Measurements from ENCODE around the gene LNPEP.

Gene LNPEP

GRCh38 chr5:96961053-96961452 lies 25.2 kb downstream of the LNPEP start:
- peak; percentile 42 for DNase-seq (ENCODE audit: low spot score)

GRCh38 chr5:96962540-96962991 lies 26.7 kb downstream of the LNPEP start:
- DNase-seq (ENCODE audit: low spot score), result no peak

- no peak for DNase-seq (ENCODE audit: low spot score)
Measured at GRCh38 chr5:96963267-96963666, 27.4 kb downstream of the LNPEP start.

DNA sequence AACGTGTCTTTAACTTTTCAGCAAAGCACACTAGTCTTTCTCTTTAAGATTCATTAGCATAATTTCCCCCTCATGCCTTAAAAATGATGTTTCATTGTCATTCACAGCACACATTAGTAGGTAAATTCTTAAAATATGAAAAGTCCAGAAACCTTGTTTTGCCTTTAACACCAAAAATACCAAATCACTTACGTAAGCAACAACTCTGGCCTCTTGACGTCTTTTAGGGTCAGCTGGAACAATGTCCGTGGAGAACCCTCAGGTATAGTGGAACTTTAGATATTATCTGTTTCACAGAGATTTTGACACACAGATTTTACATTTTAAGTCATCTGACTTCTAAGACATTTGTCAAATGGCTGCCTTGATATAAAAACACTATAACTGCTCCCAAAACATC lies 30.9 kb downstream of the LNPEP start:
- no peak for DNase-seq (ENCODE audit: low spot score)

DNA sequence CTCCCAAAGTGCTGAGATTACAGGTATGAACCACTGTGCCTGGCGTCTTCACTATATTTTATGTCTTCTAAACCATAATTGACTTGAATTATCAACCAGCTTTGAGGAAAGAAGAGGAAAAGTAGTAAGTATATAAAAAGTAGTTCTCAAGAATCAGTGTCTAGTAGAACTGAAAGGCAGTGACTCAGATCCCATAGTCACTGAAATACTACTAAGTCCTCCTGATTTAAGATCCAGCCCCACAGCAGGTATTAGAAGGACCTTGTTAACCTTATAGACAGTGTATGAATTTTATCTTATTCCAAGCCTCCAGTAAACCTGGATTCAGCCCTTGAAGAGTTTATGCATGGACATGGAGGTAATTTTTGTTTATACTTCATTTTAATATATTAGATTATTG lies 31.5 kb downstream of the LNPEP start:
- no peak for DNase-seq (ENCODE audit: low spot score)

GRCh38 chr5:96968074-96968473 lies 32.2 kb downstream of the LNPEP start:
- no peak for DNase-seq (ENCODE audit: low spot score)

DNA sequence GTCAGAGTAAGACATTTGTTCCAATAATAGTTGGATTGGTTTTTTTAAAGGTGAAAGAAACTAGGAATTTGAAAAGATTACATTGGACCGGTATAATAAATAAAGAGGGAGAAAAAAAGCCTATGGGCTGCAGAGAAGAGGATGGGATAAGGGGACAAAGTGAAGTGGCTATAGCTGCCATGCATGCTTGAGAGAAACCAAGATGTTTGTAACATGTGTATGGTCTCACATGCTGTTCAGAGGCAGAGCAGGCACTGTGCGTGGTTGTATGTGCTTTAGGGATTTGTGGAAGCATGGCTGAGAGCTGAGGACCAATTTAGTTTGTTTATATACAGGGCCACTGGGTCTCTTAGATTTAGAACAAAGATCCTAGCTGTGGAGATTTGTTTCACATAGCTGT lies 32.7 kb downstream of the LNPEP start:
- DNase-seq (ENCODE audit: low spot score), result no peak

DNA sequence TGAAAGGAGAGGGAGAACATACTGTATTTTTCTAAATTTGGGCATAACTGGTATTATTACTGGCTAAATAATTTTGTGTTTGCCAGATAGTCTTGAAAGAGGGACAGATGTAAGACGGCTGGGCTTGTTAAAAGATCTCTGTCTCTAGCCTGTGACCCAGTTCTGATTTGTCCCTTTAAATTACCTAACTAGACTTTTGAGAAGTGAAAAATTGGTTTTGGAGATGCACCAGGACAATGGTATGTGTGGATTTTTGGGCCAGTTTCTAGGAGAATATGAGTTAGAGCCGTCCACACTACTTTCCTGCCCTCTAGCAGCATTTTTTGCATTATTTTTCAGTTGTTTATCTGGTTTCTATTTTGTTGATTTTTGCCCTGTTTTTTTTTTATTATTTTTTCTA lies 33.5 kb downstream of the LNPEP start:
- DNase-seq (ENCODE audit: low spot score), result no peak

DNA sequence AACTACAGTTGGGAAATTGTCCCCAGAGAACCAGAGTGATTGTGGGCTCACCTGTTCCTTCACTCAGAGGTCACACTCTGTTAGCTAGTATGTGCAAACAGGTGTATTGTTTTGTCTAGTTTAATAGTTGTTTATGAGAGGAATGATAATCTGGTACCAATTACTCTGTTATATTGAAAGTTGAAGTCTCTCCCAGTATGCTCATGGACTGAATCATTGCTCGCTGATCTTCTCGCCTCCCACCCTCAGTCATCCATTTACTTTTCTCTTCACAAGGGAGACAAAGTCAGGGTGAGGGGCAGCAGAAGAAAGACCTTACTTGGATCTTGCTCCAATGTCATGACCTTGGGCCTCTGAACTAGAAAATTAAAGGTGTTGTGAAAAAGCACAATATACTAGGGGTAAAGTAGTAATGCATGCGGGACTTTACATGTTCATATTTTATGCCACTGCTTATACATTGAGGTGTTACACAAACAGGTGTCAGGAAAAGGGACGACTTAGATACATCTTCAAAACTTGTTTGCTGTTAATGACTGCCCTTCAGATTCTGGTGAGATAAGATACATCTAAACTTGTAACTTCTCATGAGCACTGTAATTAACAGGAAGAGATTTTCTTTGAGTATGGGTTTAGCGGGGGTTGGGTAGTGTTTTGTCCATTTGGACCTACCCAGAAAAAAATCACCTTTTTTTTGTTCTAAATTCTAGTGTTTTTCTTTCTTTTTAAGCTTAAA lies 36.9 kb downstream of the LNPEP start:
- DNase-seq (ENCODE audit: low spot score), result no peak

DNA sequence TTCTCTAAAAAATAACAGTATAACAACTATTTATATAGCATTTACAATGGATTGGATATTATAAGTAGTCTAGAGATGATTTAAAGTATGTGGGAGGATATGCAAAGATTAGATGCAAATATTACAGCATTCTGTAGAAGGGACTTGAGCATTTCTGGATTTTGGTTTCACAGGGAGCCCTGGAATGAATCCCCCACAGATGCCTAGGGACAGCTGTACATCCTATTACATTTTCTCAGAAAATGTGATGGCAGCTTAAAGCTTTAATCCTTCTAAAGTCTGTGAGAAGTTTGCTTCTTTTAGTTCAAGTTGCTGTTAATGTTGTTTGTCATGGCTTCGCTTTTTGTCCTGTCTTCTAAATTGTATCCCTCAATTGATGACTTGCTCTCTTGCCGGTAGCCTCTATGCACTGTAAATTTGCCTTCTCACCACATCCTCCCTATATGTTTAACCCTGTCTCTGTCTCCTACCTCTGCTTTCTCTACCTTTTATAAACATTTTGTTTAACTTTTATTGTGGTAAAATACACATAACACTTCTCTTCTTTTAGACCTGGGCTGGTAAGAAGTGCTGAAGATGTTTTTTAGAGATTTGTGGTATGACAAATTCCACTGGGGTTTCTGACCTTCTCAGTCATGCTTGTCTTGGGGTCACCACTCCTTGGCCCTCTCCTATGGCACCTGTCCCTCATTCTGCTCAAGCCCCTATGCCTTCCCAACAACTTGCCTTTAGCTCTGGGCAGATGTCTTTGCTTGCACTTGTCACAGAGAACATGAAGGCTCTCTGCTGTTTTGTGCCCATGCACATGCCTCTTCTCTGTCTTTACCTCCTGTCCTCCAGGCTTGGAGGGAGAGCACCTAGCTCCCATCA lies 37.9 kb downstream of the LNPEP start:
- DNase-seq (ENCODE audit: low spot score), result no peak

- no peak for DNase-seq (ENCODE audit: low spot score)
Measured at GRCh38 chr5:96975656-96976055, 39.8 kb downstream of the LNPEP start.

GRCh38 chr5:96977228-96977627 lies 41.3 kb downstream of the LNPEP start:
- no peak for DNase-seq (ENCODE audit: low spot score)

- no peak for DNase-seq (ENCODE audit: low spot score)
Measured at GRCh38 chr5:96978812-96979449, 43.1 kb downstream of the LNPEP start.

- no peak for DNase-seq (ENCODE audit: low spot score)
Measured at GRCh38 chr5:96984506-96985192, 48.8 kb downstream of the LNPEP start.

DNA sequence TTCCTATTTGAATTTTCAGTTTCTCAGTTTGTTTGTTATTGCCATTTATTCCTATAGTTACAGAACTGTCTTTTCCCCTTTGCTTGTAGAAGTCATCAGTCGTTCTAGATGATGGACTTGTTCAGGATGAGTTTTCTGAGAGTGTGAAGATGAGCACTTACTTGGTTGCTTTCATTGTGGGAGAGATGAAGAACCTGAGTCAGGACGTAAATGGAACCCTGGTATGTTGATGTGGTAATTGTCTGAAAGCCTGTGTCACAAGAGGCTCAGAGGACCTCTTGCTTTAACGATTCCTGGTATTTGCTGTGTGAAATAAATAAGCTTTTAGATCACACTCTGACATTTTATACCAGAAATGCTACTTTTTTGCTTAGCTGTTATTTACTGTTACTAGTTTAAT lies 50.6 kb downstream of the LNPEP start:
- no peak for DNase-seq (ENCODE audit: low spot score)

GRCh38 chr5:96990102-96990501 lies 54.2 kb downstream of the LNPEP start:
- no peak for DNase-seq (ENCODE audit: low spot score)

- DNase-seq (ENCODE audit: low spot score), result no peak
Measured at GRCh38 chr5:96991708-96992107, 55.8 kb downstream of the LNPEP start.

DNA sequence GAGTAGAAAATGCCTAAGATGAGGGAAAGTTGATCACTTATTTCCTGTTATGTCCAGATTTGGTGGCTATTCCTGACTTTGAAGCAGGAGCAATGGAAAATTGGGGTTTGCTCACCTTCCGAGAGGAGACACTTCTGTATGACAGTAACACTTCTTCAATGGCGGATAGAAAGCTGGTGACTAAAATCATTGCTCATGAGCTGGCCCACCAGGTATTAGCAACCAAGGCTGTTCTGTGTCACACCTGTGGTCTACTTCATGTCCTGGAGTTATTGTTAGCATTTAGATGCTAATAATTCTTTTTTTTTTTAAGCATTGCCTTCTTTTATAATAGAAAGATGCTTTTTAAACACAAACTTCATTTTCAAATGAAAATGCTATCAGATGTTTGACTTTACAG lies 57.9 kb downstream of the LNPEP start:
- DNase-seq (ENCODE audit: low spot score), result no peak

DNA sequence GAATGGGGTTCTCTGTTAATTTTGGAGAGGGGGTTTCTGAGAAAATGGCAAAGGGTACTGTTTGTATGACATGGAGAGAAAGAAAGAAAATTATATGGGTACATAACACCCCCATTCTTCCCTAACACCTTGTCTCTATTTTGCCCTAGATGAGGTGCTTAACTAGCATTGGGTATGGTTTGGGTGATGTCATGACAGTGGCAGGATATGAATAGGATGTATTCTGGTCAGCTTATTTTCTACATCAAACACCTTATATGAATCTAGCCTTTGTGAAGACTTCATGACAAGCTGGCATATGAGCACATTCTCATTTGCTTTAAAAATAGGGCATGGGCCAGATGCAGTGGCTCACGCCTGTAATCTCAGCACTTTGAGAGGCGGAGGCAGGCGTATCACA lies 58.6 kb downstream of the LNPEP start:
- DNase-seq (ENCODE audit: low spot score), result no peak

DNA sequence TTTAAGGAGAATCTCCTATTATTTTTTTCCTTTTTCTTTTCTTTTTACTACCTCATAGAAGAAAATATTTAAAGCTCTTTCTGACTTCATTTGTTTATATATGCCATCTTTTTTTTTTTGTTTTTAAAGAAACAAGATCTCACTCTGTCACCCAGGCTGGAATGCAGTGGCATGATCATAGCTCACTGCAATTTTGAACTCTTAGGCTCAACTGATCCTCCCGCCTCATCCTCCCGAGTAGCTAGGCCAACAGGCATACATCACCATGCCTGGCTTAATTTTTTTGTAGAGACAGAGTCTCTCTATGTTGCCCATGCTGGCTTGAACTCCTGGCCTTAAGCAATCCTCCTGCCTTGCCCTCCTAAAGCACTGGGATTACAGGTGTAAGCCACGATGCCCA lies 59.5 kb downstream of the LNPEP start:
- DNase-seq (ENCODE audit: low spot score), result no peak

- peak; percentile 19 for DNase-seq (ENCODE audit: low spot score)
Measured at GRCh38 chr5:96997265-96997859, 61.5 kb downstream of the LNPEP start.

- no peak for DNase-seq (ENCODE audit: low spot score)
Measured at GRCh38 chr5:96999856-97000255, 64.0 kb downstream of the LNPEP start.
